Stomach (tissue), 4 donors: ENCODE results near the gene CLDN20.

Experiments used
- CTCF ChIP-seq, 7 experiments: fragments of 450-650 bp in 4 of 7; fragments of 200-600 bp in 3 of 7; sonication (generic) in 3 of 7; IDR thresholded peaks; one replicate each; pipeline ENCODE4 v1.5.1; 2016 to 2019; ENCODE audit warnings: antibody characterized with exemption in 7 of 7, control low read depth in 2 of 7, mild to moderate bottlenecking in 1 of 7
- EP300 ChIP-seq: sonication (generic); formaldehyde crosslinking; IDR thresholded peaks from one replicate; pipeline ENCODE4 v1.6.1; 2017; ENCODE audit warnings: antibody characterized with exemption
- POLR2A ChIP-seq, 4 donors: fragments of 450-650 bp; IDR thresholded peaks; one replicate each; pipeline ENCODE4 v1.6.1; 2016; ENCODE audit warnings: antibody characterized with exemption in 4 of 4, control low read depth in 2 of 4, mild to moderate bottlenecking in 1 of 4, moderate library complexity in 1 of 4

DNA sequence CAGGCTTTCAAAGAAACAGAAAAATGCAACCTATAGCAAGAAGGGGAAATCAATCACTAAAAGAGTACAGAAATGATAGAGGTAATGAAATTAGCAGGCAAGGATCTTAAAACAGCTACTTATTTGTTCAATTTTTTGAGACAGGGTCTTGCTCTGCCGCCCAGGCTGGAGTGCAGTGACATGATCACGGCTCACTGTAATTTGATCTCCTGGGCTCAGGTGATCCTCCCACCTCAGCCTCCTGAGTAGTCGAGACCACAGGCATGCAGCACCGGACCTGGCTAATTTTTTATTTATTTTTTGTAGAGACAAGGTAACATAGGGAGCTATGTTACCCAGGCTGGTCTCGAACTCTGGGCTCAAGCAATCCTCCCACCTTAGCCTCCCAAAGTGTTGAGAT, 28.9 kb downstream of the CLDN20 start:
- no peak for TF ChIP-seq CTCF (IDR thresholded peaks at IDR 0.05)
- TF ChIP-seq EP300 = no peak
- no peak for TF ChIP-seq POLR2A (IDR thresholded peaks at IDR 0.05)
